ENCODE data around the gene VPS54.

- no peak for TF ChIP-seq POLR2AphosphoS5 (IDR thresholded peaks at IDR 0.05; ENCODE audit: low read depth, low read length)
- TF ChIP-seq TAF1 (IDR thresholded peaks at IDR 0.05; ENCODE audit: low read depth, low read length): no peak
- TF ChIP-seq POLR2A (IDR thresholded peaks at IDR 0.05; ENCODE audit: low read depth, low read length): no peak
These were observed 138.0 kb downstream of the VPS54 start for GRCh38 chr2:63881205-63881604.
